Trophoblast cell (in vitro differentiated cells and primary cell): ENCODE measurements around the gene THRB.
A peak's percentile ranks its signal among the peaks of the same experiment; 100 is the strongest.

Source experiments
- DNase-seq, 2 donors: peaks; one replicate each; pipeline ENCODE4 v3.0.0-alpha.2; 2016
- H2AFZ ChIP-seq: 2 replicates; pipeline ENCODE4 v1.6.1; 2013; ENCODE audit warnings: low read length, moderate library complexity, mild to moderate bottlenecking; ENCODE audit not compliant: insufficient read depth, poor library complexity
- H2AK5ac ChIP-seq: 2 replicates; pipeline ENCODE4 v1.6.1; 2013; ENCODE audit warnings: mild to moderate bottlenecking, low read length
- H2BK120ac ChIP-seq: 2 replicates; pipeline ENCODE4 v1.6.1; 2013; ENCODE audit warnings: low read length, mild to moderate bottlenecking, moderate library complexity; ENCODE audit not compliant: insufficient read depth, poor library complexity
- H2BK12ac ChIP-seq: 2 replicates; pipeline ENCODE4 v1.6.1; 2013; ENCODE audit warnings: mild to moderate bottlenecking, low read length, moderate library complexity
- H2BK5ac ChIP-seq: 2 replicates; pipeline ENCODE4 v1.6.1; 2013; ENCODE audit warnings: low read length, low read depth, moderate library complexity, mild to moderate bottlenecking; ENCODE audit not compliant: poor library complexity
- H3K14ac ChIP-seq: 2 replicates; pipeline ENCODE4 v1.6.1; 2013; ENCODE audit warnings: mild to moderate bottlenecking, low read length
- H3K18ac ChIP-seq: 2 replicates; pipeline ENCODE4 v1.6.1; 2013; ENCODE audit warnings: mild to moderate bottlenecking, low read length
- H3K23ac ChIP-seq: 2 replicates; pipeline ENCODE4 v1.6.1; 2013; ENCODE audit warnings: low read length
- H3K27ac ChIP-seq: 2 replicates; pipeline ENCODE4 v1.5.1; 2013; ENCODE audit warnings: low read depth, mild to moderate bottlenecking, inconsistent platforms, low read length, moderate library complexity
- H3K27me3 ChIP-seq: 2 replicates; pipeline ENCODE4 v1.6.1; 2013; ENCODE audit warnings: inconsistent platforms, mild to moderate bottlenecking, low read length, moderate library complexity; ENCODE audit not compliant: insufficient read depth
- H3K36me3 ChIP-seq, 2 experiments: 1 replicate in 1 of 2; 2 replicates in 1 of 2; pipeline ENCODE4 v1.6.1; 2013; ENCODE audit warnings: low read length in 2 of 2, mild to moderate bottlenecking in 2 of 2, moderate library complexity in 1 of 2; ENCODE audit not compliant: insufficient read depth in 2 of 2, control insufficient read depth in 1 of 2
- H3K4ac ChIP-seq: 2 replicates; pipeline ENCODE4 v1.6.1; 2013; ENCODE audit warnings: low read depth, mild to moderate bottlenecking, low read length, moderate library complexity
- H3K4me1 ChIP-seq, 2 experiments: 1 replicate in 1 of 2; 2 replicates in 1 of 2; pipeline ENCODE4 v1.6.1; 2013; ENCODE audit warnings: low read length in 2 of 2, mild to moderate bottlenecking in 2 of 2, moderate library complexity in 1 of 2; ENCODE audit not compliant: insufficient read depth in 2 of 2, control insufficient read depth in 1 of 2
- H3K4me2 ChIP-seq: 2 replicates; pipeline ENCODE4 v1.6.1; 2013; ENCODE audit warnings: inconsistent platforms, mild to moderate bottlenecking, low read length, moderate library complexity
- H3K4me3 ChIP-seq: 2 replicates; pipeline ENCODE4 v1.5.1; 2013; ENCODE audit warnings: mild to moderate bottlenecking, low read depth, low read length, inconsistent platforms
- H3K79me1 ChIP-seq: one replicate; pipeline ENCODE4 v1.6.1; 2013; ENCODE audit warnings: low read length
- H3K79me2 ChIP-seq: 2 replicates; pipeline ENCODE4 v1.6.1; 2013; ENCODE audit warnings: low read length, mild to moderate bottlenecking; ENCODE audit not compliant: control insufficient read depth, insufficient read depth, poor library complexity
- H3K9ac ChIP-seq: 2 replicates; pipeline ENCODE4 v1.6.1; 2013; ENCODE audit warnings: mild to moderate bottlenecking, low read length
- H3K9me3 ChIP-seq: 2 replicates; pipeline ENCODE4 v1.6.1; 2013; ENCODE audit warnings: low read depth, mild to moderate bottlenecking, control low read depth, inconsistent platforms, low read length; ENCODE audit not compliant: insufficient read depth
- H4K12ac ChIP-seq: 2 replicates; pipeline ENCODE4 v1.6.1; 2013; ENCODE audit warnings: low read depth, mild to moderate bottlenecking, low read length, moderate library complexity
- H4K8ac ChIP-seq: 2 replicates; pipeline ENCODE4 v1.6.1; 2013; ENCODE audit warnings: low read depth, mild to moderate bottlenecking, low read length, moderate library complexity
- H4K91ac ChIP-seq: one replicate; pipeline ENCODE4 v1.6.1; 2013; ENCODE audit warnings: low read depth, mild to moderate bottlenecking, low read length, moderate library complexity
- WGBS: extraction: QIAGEN DNeasy Blood & Tissue Kit; methylation state at CpG from one replicate; pipeline ENCODE4 v1.1.7; 2013; ENCODE audit warnings: missing lambda C conversion rate; ENCODE audit not compliant: insufficient read length, insufficient coverage; ENCODE audit errors: extremely low coverage; 5-methylcytosine and 5-hydroxymethylcytosine counted together

The THRB gene

GRCh38 chr3:24507776-24508422, 13.2 kb upstream of the THRB start:
- Histone ChIP-seq H3K27me3 (no peaks in the 10 kb centered on the region), H3K27ac (no peak overlapping the region), H2AFZ (no peak overlapping the region), H2BK5ac (no peak overlapping the region), H4K8ac (no peak overlapping the region), H3K4ac (no peak overlapping the region), H2AK5ac (no peak overlapping the region), H3K14ac (no peak overlapping the region), H3K23ac (no peak overlapping the region), H3K9ac (no peak overlapping the region), H3K9me3 (no peaks in the 10 kb centered on the region), H2BK12ac (no peak overlapping the region), H3K79me2 (no peaks in the 10 kb centered on the region), H3K4me3 (no peak overlapping the region), H4K12ac (no peak overlapping the region), H3K79me1 (no peaks in the 10 kb centered on the region), H2BK120ac (no peak overlapping the region), H3K4me1 (peaks cover 0 to 4% of the 10 kb centered on the region in 2 experiments), H3K18ac (no peak overlapping the region), H4K91ac (peak overlapping the region; percentile 62), H3K4me2 (no peak overlapping the region), H3K36me3 (no peaks in the 10 kb centered on the region)
- WGBS = no CpG with 5 or more reads among the region's 2 CpGs
- no peak for DNase-seq

- Histone ChIP-seq H3K36me3 (no peaks in the 10 kb centered on the region), H3K18ac (no peak overlapping the region), H4K91ac (no peak overlapping the region), H3K4me1 (peaks cover 0 to 4% of the 10 kb centered on the region in 2 experiments), H2BK12ac (no peak overlapping the region), H3K9ac (no peak overlapping the region), H3K27ac (no peak overlapping the region), H3K79me2 (no peaks in the 10 kb centered on the region), H2BK120ac (no peak overlapping the region), H2AK5ac (no peak overlapping the region), H2AFZ (no peak overlapping the region), H3K14ac (no peak overlapping the region), H3K4me2 (no peak overlapping the region), H3K79me1 (no peaks in the 10 kb centered on the region), H4K12ac (no peak overlapping the region), H2BK5ac (no peak overlapping the region), H3K9me3 (no peaks in the 10 kb centered on the region), H3K23ac (no peak overlapping the region), H3K4ac (no peak overlapping the region), H4K8ac (no peak overlapping the region), H3K4me3 (no peak overlapping the region), H3K27me3 (no peaks in the 10 kb centered on the region)
- DNase-seq = no peak
- no CpG with 5 or more reads among the region's 3 CpGs for whole genome bisulfite sequencing
These were observed 12.5 kb upstream of the THRB start for GRCh38 chr3:24506966-24507775.

GRCh38 chr3:24505691-24506550, 11.3 kb upstream of the THRB start:
- Histone ChIP-seq H3K4me1 (peaks cover 0 to 4% of the 10 kb centered on the region in 2 experiments), H4K8ac (no peak overlapping the region), H2BK120ac (no peak overlapping the region), H3K23ac (no peak overlapping the region), H3K27ac (peak overlapping the region; percentile 40), H3K36me3 (no peaks in the 10 kb centered on the region), H2AK5ac (no peak overlapping the region), H4K91ac (no peak overlapping the region), H3K79me1 (no peaks in the 10 kb centered on the region), H3K4me3 (no peak overlapping the region), H3K18ac (no peak overlapping the region), H3K9me3 (no peaks in the 10 kb centered on the region), H2BK12ac (no peak overlapping the region), H3K79me2 (no peaks in the 10 kb centered on the region), H2BK5ac (no peak overlapping the region), H3K27me3 (no peaks in the 10 kb centered on the region), H2AFZ (no peak overlapping the region), H3K14ac (no peak overlapping the region), H3K9ac (no peak overlapping the region), H3K4me2 (no peak overlapping the region), H3K4ac (no peak overlapping the region), H4K12ac (no peak overlapping the region)
- WGBS = no CpG with 5 or more reads among the region's 7 CpGs
- DNase-seq = peak in 1 of 2 donors; percentile 68

- H2BK5ac ChIP-seq = no peak overlapping the region
- H2BK120ac ChIP-seq = no peak overlapping the region
- H2AFZ ChIP-seq = no peak overlapping the region
- no peak overlapping the region for H3K4ac ChIP-seq
- H3K9me3 ChIP-seq = no peaks in the 10 kb centered on the region
- H2BK12ac ChIP-seq = no peak overlapping the region
- H4K91ac ChIP-seq = no peak overlapping the region
- peak overlapping the region; percentile 17 for H3K27ac ChIP-seq
- DNase-seq = no peak
- no peak overlapping the region for H4K12ac ChIP-seq
- no peak overlapping the region for H3K23ac ChIP-seq
- no peak overlapping the region for H3K14ac ChIP-seq
- H3K79me2 ChIP-seq = no peaks in the 10 kb centered on the region
- no peaks in the 10 kb centered on the region for H3K36me3 ChIP-seq
- no peak overlapping the region for H2AK5ac ChIP-seq
- H3K27me3 ChIP-seq = no peaks in the 10 kb centered on the region
- peaks cover 0 to 4% of the 10 kb centered on the region in 2 experiments for H3K4me1 ChIP-seq
- H3K4me3 ChIP-seq = no peak overlapping the region
- no peaks in the 10 kb centered on the region for H3K79me1 ChIP-seq
- no peak overlapping the region for H3K18ac ChIP-seq
- no peak overlapping the region for H4K8ac ChIP-seq
- no peak overlapping the region for H3K4me2 ChIP-seq
- H3K9ac ChIP-seq = no peak overlapping the region
These were observed 10.1 kb upstream of the THRB start for GRCh38 chr3:24504772-24505171.
